Activated CD8-positive, alpha-beta memory T cell treated with anti-CD3 and anti-CD28 coated beads, Interleukin-2, amount 10 ng/mL, durations not matched to agents 7 days and 5 days (primary cell): Measurements from ENCODE around the gene FCGR1A. TPM values are rescaled to one million over a fixed set of nuclear protein-coding genes. Genes with fewer than 3 reads are reported as not detected.
"Not testable (repeated sequence)": the region's sequence is repeated elsewhere in the genome, so short reads cannot be mapped to it uniquely, and the experiment has no call there.

Experiments
- ATAC-seq: fragments of 150-1000 bp; cut with Tn5 transposase; one replicate; pipeline ENCODE4 v1.10.0; 2021; ENCODE audit warnings: moderate library complexity
- CTCF ChIA-PET: fragments of 350-600 bp; sonication (Branson Sonifier 250); formaldehyde crosslinking; loops from one replicate; lab custom pipeline; 2021; ENCODE audit warnings: antibody characterized with exemption; lab: Charles Lee
- DNase-seq: peaks from one replicate; pipeline ENCODE4 v3.0.0-alpha.2; 2020
- H3K27ac Mint-ChIP-seq: one replicate; pipeline ENCODE4 v1.8.0; 2021; ENCODE audit warnings: mild to moderate bottlenecking, mixed read lengths
- H3K27me3 Mint-ChIP-seq: one replicate; pipeline ENCODE4 v1.8.0; 2021; ENCODE audit warnings: mixed read lengths
- H3K36me3 Mint-ChIP-seq: one replicate; pipeline ENCODE4 v1.8.0; 2021; ENCODE audit warnings: mild to moderate bottlenecking, mixed read lengths
- H3K4me1 Mint-ChIP-seq: one replicate; pipeline ENCODE4 v1.8.0; 2021; ENCODE audit warnings: mixed read lengths
- H3K4me3 Mint-ChIP-seq: one replicate; pipeline ENCODE4 v1.8.0; 2021; ENCODE audit warnings: mild to moderate bottlenecking, moderate library complexity, mixed read lengths
- H3K9me3 Mint-ChIP-seq: one replicate; pipeline ENCODE4 v1.8.0; 2022; ENCODE audit warnings: low read depth, mixed read lengths
- total RNA-seq, 2 experiments: library from RNA; stranded (reverse); gene quantifications; one replicate each; pipeline ENCODE4 v1.2.3, GENCODE V29; 2021

FCGR1A gene
- total RNA-seq, 2 experiments from 2014 or later: 0.70 TPM; not detected in 1

GRCh38 chr1:149762294-149762693 is 20.2 kb upstream of the FCGR1A start:
- H3K27ac Mint-ChIP-seq, H3K4me1 Mint-ChIP-seq, CTCF ChIA-PET, H3K9me3 Mint-ChIP-seq, ATAC-seq, H3K36me3 Mint-ChIP-seq, H3K27me3 Mint-ChIP-seq, H3K4me3 Mint-ChIP-seq, DNase-seq: not testable (repeated sequence)

GRCh38 chr1:149764087-149764800 is 18.2 kb upstream of the FCGR1A start:
- H3K4me3 Mint-ChIP-seq, DNase-seq, H3K27me3 Mint-ChIP-seq, ATAC-seq, H3K9me3 Mint-ChIP-seq, CTCF ChIA-PET, H3K27ac Mint-ChIP-seq, H3K4me1 Mint-ChIP-seq, H3K36me3 Mint-ChIP-seq: not testable (repeated sequence)

GRCh38 chr1:149766241-149766640 is 16.3 kb upstream of the FCGR1A start:
- DNase-seq, H3K9me3 Mint-ChIP-seq, H3K27me3 Mint-ChIP-seq, H3K36me3 Mint-ChIP-seq, H3K27ac Mint-ChIP-seq, H3K4me3 Mint-ChIP-seq, H3K4me1 Mint-ChIP-seq, ATAC-seq, CTCF ChIA-PET: not testable (repeated sequence)

- H3K36me3 Mint-ChIP-seq, H3K27me3 Mint-ChIP-seq, H3K9me3 Mint-ChIP-seq, DNase-seq, CTCF ChIA-PET, H3K27ac Mint-ChIP-seq, ATAC-seq, H3K4me1 Mint-ChIP-seq, H3K4me3 Mint-ChIP-seq: not testable (repeated sequence)
Measured at GRCh38 chr1:149769216-149769615, 13.3 kb upstream of the FCGR1A start.

- H3K27ac Mint-ChIP-seq: not testable (repeated sequence)
Measured at GRCh38 chr1:149770661-149771060, 11.8 kb upstream of the FCGR1A start.

GRCh38 chr1:149771653-149772425 is 10.7 kb upstream of the FCGR1A start:
- peak overlapping the region; percentile 46 for H3K27ac Mint-ChIP-seq
- not testable (repeated sequence) for H3K36me3 Mint-ChIP-seq, DNase-seq

More at GRCh38 chr1:149770661-149771060, 11.8 kb upstream of the FCGR1A start:
- H3K4me3 Mint-ChIP-seq, H3K36me3 Mint-ChIP-seq, ATAC-seq, CTCF ChIA-PET, H3K9me3 Mint-ChIP-seq, DNase-seq, H3K27me3 Mint-ChIP-seq: not testable (repeated sequence)
- peaks cover 12% of the 10 kb centered on the region for H3K4me1 Mint-ChIP-seq

GRCh38 chr1:149775510-149776147 is 6.9 kb upstream of the FCGR1A start:
- CTCF ChIA-PET, H3K9me3 Mint-ChIP-seq: not testable (repeated sequence)

More at GRCh38 chr1:149771653-149772425, 10.7 kb upstream of the FCGR1A start:
- CTCF ChIA-PET, H3K4me3 Mint-ChIP-seq, H3K27me3 Mint-ChIP-seq, H3K9me3 Mint-ChIP-seq: not testable (repeated sequence)
- peaks cover 15% of the 10 kb centered on the region for H3K4me1 Mint-ChIP-seq
- ATAC-seq: peak; percentile 94

GRCh38 chr1:149777084-149777483 is 5.4 kb upstream of the FCGR1A start:
- H3K9me3 Mint-ChIP-seq, H3K27me3 Mint-ChIP-seq, DNase-seq, ATAC-seq, H3K4me3 Mint-ChIP-seq, H3K27ac Mint-ChIP-seq, H3K36me3 Mint-ChIP-seq, CTCF ChIA-PET: not testable (repeated sequence)
- H3K4me1 Mint-ChIP-seq: peaks cover 16% of the 10 kb centered on the region

More at GRCh38 chr1:149775510-149776147, 6.9 kb upstream of the FCGR1A start:
- not testable (repeated sequence) for DNase-seq, H3K4me3 Mint-ChIP-seq, H3K27ac Mint-ChIP-seq, ATAC-seq, H3K27me3 Mint-ChIP-seq, H3K36me3 Mint-ChIP-seq
- H3K4me1 Mint-ChIP-seq: peaks cover 12% of the 10 kb centered on the region

GRCh38 chr1:149778313-149778712 is 4.2 kb upstream of the FCGR1A start:
- CTCF ChIA-PET, H3K36me3 Mint-ChIP-seq, ATAC-seq, H3K27me3 Mint-ChIP-seq, DNase-seq, H3K27ac Mint-ChIP-seq, H3K9me3 Mint-ChIP-seq, H3K4me3 Mint-ChIP-seq: not testable (repeated sequence)
- H3K4me1 Mint-ChIP-seq: peaks cover 17% of the 10 kb centered on the region

GRCh38 chr1:149781413-149781984 is 995 bp upstream of the FCGR1A start:
- H3K9me3 Mint-ChIP-seq, CTCF ChIA-PET, H3K27me3 Mint-ChIP-seq, H3K36me3 Mint-ChIP-seq, H3K4me3 Mint-ChIP-seq: not testable (repeated sequence)
- DNase-seq (peak; percentile 43), ATAC-seq (peak; percentile 71)
- Mint-ChIP-seq H3K4me1 (peaks cover 10% of the 10 kb centered on the region), H3K27ac (peak overlapping the region; percentile 54)

- H3K27ac Mint-ChIP-seq, DNase-seq, ATAC-seq, H3K9me3 Mint-ChIP-seq, H3K27me3 Mint-ChIP-seq, H3K4me3 Mint-ChIP-seq, H3K4me1 Mint-ChIP-seq, CTCF ChIA-PET, H3K36me3 Mint-ChIP-seq: not testable (repeated sequence)
Measured at GRCh38 chr1:149783289-149783688, 795 bp downstream of the FCGR1A start.

- H3K36me3 Mint-ChIP-seq, CTCF ChIA-PET, H3K4me1 Mint-ChIP-seq, ATAC-seq, H3K27ac Mint-ChIP-seq, H3K27me3 Mint-ChIP-seq, DNase-seq, H3K4me3 Mint-ChIP-seq, H3K9me3 Mint-ChIP-seq: not testable (repeated sequence)
Measured at GRCh38 chr1:149783868-149784267, 1.4 kb downstream of the FCGR1A start.

- H3K9me3 Mint-ChIP-seq, CTCF ChIA-PET, H3K36me3 Mint-ChIP-seq, ATAC-seq, H3K27me3 Mint-ChIP-seq, H3K27ac Mint-ChIP-seq, DNase-seq, H3K4me1 Mint-ChIP-seq, H3K4me3 Mint-ChIP-seq: not testable (repeated sequence)
Measured at GRCh38 chr1:149787688-149788451, 5.4 kb downstream of the FCGR1A start.
